Astrocyte (in vitro differentiated cells and primary cell): ENCODE results near the gene SLC6A19. TPM values are rescaled to one million over a fixed set of nuclear protein-coding genes. Genes with fewer than 3 reads are reported as not detected.
A peak's percentile ranks its signal among the peaks of the same experiment; 100 is the strongest.

Experiments used
- DNase-seq: peaks from one replicate; pipeline ENCODE4 v3.0.0-alpha.2; 2010; ENCODE audit warnings: low read depth
- FAIRE-seq: peaks from 2 replicates; lab custom pipeline; 2011; peaks lifted over from hg19 to GRCh38; lab: Jason Lieb, UNC
- H2AFZ ChIP-seq: 2 replicates; pipeline ENCODE4 v1.6.0; 2012; ENCODE audit warnings: low read depth, low read length, inconsistent platforms
- H3K27ac ChIP-seq: 2 replicates; pipeline ENCODE4 v1.5.1; 2011; ENCODE audit warnings: low read depth, low read length, inconsistent platforms
- H3K27me3 ChIP-seq: 2 replicates; pipeline ENCODE4 v1.6.0; 2011; ENCODE audit warnings: low read length, inconsistent platforms; ENCODE audit not compliant: insufficient read depth
- H3K36me3 ChIP-seq: 2 replicates; pipeline ENCODE4 v1.5.1; 2011; ENCODE audit warnings: low read length, inconsistent platforms; ENCODE audit not compliant: insufficient read depth
- H3K4me1 ChIP-seq: 2 replicates; pipeline ENCODE4 v1.5.1; 2011; ENCODE audit warnings: low read length, inconsistent platforms; ENCODE audit not compliant: insufficient read depth
- H3K4me2 ChIP-seq: 2 replicates; pipeline ENCODE4 v1.6.0; 2012; ENCODE audit warnings: low read length, inconsistent platforms
- H3K4me3 ChIP-seq: 2 replicates; pipeline ENCODE4 v1.5.1; 2011; ENCODE audit warnings: low read depth, mild to moderate bottlenecking, low read length, inconsistent platforms; ENCODE audit not compliant: insufficient read depth
- H3K79me2 ChIP-seq: 2 replicates; pipeline ENCODE4 v1.6.0; 2012; ENCODE audit warnings: mild to moderate bottlenecking, low read length, inconsistent platforms; ENCODE audit not compliant: insufficient read depth
- H3K9ac ChIP-seq: 2 replicates; pipeline ENCODE4 v1.6.0; 2012; ENCODE audit warnings: mild to moderate bottlenecking, low read length, inconsistent platforms
- H3K9me3 ChIP-seq: 2 replicates; pipeline ENCODE4 v1.5.1; 2012; ENCODE audit warnings: low read depth, mild to moderate bottlenecking, low read length, inconsistent platforms; ENCODE audit not compliant: insufficient read depth
- H4K20me1 ChIP-seq: 2 replicates; pipeline ENCODE4 v1.6.0; 2012; ENCODE audit warnings: low read length, inconsistent platforms; ENCODE audit not compliant: insufficient read depth
- H3K27ac Mint-ChIP-seq: one replicate; pipeline ENCODE4 v1.8.0; 2021; ENCODE audit warnings: mild to moderate bottlenecking, mixed read lengths; ENCODE audit not compliant: unreplicated experiment
- H3K27me3 Mint-ChIP-seq: one replicate; pipeline ENCODE4 v1.8.0; 2021; ENCODE audit warnings: low read depth, mixed read lengths; ENCODE audit not compliant: unreplicated experiment
- H3K36me3 Mint-ChIP-seq: one replicate; pipeline ENCODE4 v1.8.0; 2021; ENCODE audit warnings: low read depth, mixed read lengths; ENCODE audit not compliant: unreplicated experiment
- H3K4me1 Mint-ChIP-seq: one replicate; pipeline ENCODE4 v1.8.0; 2021; ENCODE audit warnings: low read depth, mixed read lengths; ENCODE audit not compliant: unreplicated experiment
- H3K4me3 Mint-ChIP-seq: one replicate; pipeline ENCODE4 v1.8.0; 2021; ENCODE audit warnings: mild to moderate bottlenecking, moderate library complexity, mixed read lengths; ENCODE audit not compliant: unreplicated experiment
- H3K9me3 Mint-ChIP-seq: one replicate; pipeline ENCODE4 v1.8.0; 2021; ENCODE audit warnings: mild to moderate bottlenecking, mixed read lengths; ENCODE audit not compliant: unreplicated experiment
- CTCF ChIP-seq: IDR thresholded peaks from 2 replicates; pipeline ENCODE4 v1.5.1; 2011; ENCODE audit warnings: low read depth, mild to moderate bottlenecking, inconsistent platforms, low read length, moderate library complexity; ENCODE audit not compliant: insufficient read depth
- EZH2 ChIP-seq: IDR thresholded peaks from 2 replicates; pipeline ENCODE4 v1.6.1; 2012; ENCODE audit warnings: mild to moderate bottlenecking, low read length, inconsistent platforms; ENCODE audit not compliant: insufficient read depth
- total RNA-seq: library from RNA; stranded (reverse); gene quantifications from 2 replicates; pipeline ENCODE4 v1.2.1, GENCODE V29; 2021

The SLC6A19 gene
- total RNA-seq, 1 donor from 2014 or later, result not detected

DNA sequence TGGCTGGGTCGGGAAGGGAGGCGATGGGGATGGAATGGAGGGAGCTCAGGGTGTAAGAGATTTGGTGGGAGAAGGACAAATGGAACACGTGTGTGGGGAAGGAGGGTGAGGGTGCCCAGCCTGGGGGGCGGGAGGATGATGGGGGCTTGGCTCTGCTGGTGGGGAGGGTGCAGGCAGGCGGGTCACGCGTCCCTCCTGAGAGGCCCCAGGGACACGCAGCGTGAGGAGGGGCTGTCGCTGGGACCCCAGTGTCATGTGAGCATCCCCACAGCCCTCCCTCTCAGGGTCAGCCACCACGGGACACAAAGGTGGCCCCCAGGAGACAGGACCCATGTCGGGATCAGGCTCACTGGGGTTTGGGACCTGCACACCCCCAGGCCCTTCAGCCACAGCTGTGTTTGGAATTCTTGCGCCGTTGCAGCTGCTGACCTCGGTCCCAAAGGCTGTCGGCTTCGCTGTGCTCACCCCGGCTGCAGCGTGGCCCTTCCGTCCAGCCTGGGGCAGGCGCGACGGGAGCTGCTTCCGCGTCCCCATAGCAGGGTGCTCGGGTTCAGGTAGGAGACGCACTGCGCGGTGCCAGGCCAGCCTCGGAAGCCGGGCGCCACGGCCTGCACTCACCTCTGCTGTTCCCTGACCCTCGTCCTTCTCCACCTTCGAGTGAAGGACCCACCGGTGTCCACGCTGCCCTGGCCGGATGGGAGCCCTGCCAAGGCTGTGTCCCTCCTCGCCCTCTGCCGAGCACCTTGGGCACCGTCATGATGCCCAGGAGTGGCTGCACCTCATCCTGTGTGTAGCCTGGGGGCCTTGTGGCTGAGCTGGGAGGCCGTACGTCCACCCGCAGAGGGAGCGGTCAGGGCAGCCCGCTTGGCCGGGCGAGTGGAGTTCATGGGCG lies 5.4 kb downstream of the SLC6A19 start:
- Histone ChIP-seq H3K79me2 (no peaks in the 10 kb centered on the region), H4K20me1 (no peaks in the 10 kb centered on the region), H3K9ac (no peak overlapping the region), H3K9me3 (peaks cover 2% of the 10 kb centered on the region), H3K4me2 (no peak overlapping the region), H3K27me3 (peaks cover 6% of the 10 kb centered on the region), H3K4me3 (no peak overlapping the region), H3K4me1 (no peaks in the 10 kb centered on the region), H3K27ac (no peak overlapping the region), H3K36me3 (no peaks in the 10 kb centered on the region), H2AFZ (no peak overlapping the region)
- TF ChIP-seq CTCF, result no peak
- no peak for TF ChIP-seq EZH2
- Mint-ChIP-seq H3K4me1 (peaks cover 5% of the 10 kb centered on the region), H3K36me3 (no peaks in the 10 kb centered on the region), H3K4me3 (no peak overlapping the region), H3K9me3 (no peaks in the 10 kb centered on the region), H3K27me3 (peaks cover 39% of the 10 kb centered on the region), H3K27ac (no peak overlapping the region)
- no peak for DNase-seq
- no peak for FAIRE-seq

DNA sequence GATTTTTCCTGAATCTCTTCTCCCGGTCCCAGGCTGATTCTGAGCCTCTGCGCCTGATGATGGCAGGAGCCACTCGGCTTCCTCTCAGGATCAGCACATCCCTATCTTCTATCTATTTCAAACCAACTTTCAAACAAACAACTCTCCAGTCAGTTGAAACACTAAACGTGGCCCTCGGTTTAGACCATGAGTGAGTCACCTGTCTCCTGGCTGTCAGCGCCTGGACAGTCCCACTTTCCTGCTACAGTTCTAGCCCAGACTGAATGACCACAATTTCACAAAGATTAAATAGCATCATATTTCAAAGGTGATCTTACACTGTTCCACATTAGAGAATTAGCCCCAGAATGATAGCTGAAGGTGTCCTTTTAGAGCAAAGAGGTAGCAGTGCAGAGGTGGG lies 6.2 kb downstream of the SLC6A19 start:
- Mint-ChIP-seq H3K4me3 (peak overlapping the region; percentile 17), H3K36me3 (no peaks in the 10 kb centered on the region), H3K4me1 (peaks cover 5% of the 10 kb centered on the region), H3K27ac (peak overlapping the region; percentile 48), H3K9me3 (no peaks in the 10 kb centered on the region), H3K27me3 (peaks cover 38% of the 10 kb centered on the region)
- no peaks in the 10 kb centered on the region for H3K79me2 ChIP-seq
- H3K27me3 ChIP-seq, result peaks cover 6% of the 10 kb centered on the region
- H4K20me1 ChIP-seq, result no peaks in the 10 kb centered on the region
- no peak overlapping the region for H3K4me3 ChIP-seq
- TF ChIP-seq CTCF, result no peak
- TF ChIP-seq EZH2, result no peak
- FAIRE-seq, result no peak
- peaks cover 4% of the 10 kb centered on the region for H3K9me3 ChIP-seq
- H3K36me3 ChIP-seq, result no peaks in the 10 kb centered on the region
- H3K27ac ChIP-seq, result no peak overlapping the region
- DNase-seq, result no peak
- H3K4me1 ChIP-seq, result no peaks in the 10 kb centered on the region
- no peak overlapping the region for H3K9ac ChIP-seq
- no peak overlapping the region for H3K4me2 ChIP-seq
- no peak overlapping the region for H2AFZ ChIP-seq

DNA sequence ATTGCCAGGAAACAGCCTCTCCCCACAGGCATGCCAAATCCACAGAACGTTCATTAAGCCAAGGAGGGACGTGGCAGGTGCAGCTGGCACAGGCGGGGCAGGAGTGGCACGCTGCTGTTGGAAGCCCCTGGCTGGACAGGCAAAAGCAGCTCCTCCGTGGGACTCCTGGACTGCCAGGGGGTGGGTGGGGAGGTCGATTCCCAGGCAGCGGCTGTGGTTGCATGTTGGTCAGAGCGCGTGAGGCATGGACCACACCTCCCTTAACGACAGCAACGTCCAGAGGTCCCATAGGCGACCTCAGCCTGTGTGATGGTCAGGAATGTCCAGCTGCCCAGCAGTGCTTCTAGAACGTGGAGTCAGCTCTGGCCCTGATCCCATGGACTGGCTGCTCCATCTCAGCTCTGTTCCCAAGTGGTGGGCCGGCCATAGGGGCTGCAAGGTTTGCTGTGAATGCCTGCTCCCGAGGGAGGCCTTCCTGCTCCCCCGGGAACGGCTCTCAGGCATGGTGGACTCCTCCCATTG lies 6.9 kb downstream of the SLC6A19 start:
- Histone ChIP-seq H4K20me1 (no peaks in the 10 kb centered on the region), H3K4me2 (no peak overlapping the region), H3K36me3 (no peaks in the 10 kb centered on the region), H3K9ac (no peak overlapping the region), H2AFZ (no peak overlapping the region), H3K4me3 (no peak overlapping the region), H3K27ac (no peak overlapping the region), H3K27me3 (peaks cover 6% of the 10 kb centered on the region), H3K4me1 (no peaks in the 10 kb centered on the region), H3K79me2 (no peaks in the 10 kb centered on the region), H3K9me3 (peaks cover 4% of the 10 kb centered on the region)
- Mint-ChIP-seq H3K4me1 (peaks cover 5% of the 10 kb centered on the region), H3K9me3 (no peaks in the 10 kb centered on the region), H3K4me3 (no peak overlapping the region), H3K36me3 (no peaks in the 10 kb centered on the region), H3K27me3 (peaks cover 36% of the 10 kb centered on the region), H3K27ac (no peak overlapping the region)
- FAIRE-seq (no peak), DNase-seq (no peak)
- TF ChIP-seq EZH2 (no peak), CTCF (no peak)
